Measurements from ENCODE around the gene SLC16A10. TPM values are rescaled to one million over a fixed set of nuclear protein-coding genes. Genes with fewer than 3 reads are reported as not detected.

The SLC16A10 gene
- total and polyA plus RNA-seq, 2 of the 4 experiments (the other 2 are of a cell fraction), result not detected

DNA sequence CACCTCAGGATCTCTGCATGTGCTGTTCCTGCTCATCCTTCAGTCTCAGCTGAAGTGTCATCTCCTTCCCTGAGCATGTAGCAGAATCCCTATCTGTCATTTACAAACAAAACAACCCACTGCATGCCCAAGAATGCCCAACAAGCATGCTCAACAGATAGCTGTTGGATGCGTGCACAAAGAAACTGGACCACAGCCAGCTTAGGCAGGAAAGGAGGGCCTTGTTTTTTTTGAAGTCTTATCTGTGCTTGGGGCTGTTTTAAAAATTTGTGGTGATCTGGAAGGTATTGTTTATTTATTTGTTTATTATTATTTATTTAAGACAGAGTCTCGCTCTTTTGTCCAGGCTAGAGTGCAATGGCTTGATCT, 18.5 kb upstream of the SLC16A10 start:
- Histone ChIP-seq H4K8ac (ENCODE audit: low read depth in 2 of 2, low read length in 2 of 2) (no peak overlapping the region), H3K79me1 (ENCODE audit: low read depth in 1 of 2, low read length in 2 of 2) (no peaks in the 10 kb centered on the region), H2BK20ac (ENCODE audit: low read depth, low read length) (no peak overlapping the region), H3K23ac (ENCODE audit: low read depth, low read length) (no peak overlapping the region), H3K9ac (ENCODE audit: low read depth, low read length) (no peak overlapping the region), H2AFZ (replicated peaks; ENCODE audit: low read length, poor library complexity) (no peak overlapping the region), H3K4me3 (ENCODE audit: insufficient read depth, low read depth, low read length) (no peak overlapping the region), H4K20me1 (ENCODE audit: insufficient read depth, low read length) (no peaks in the 10 kb centered on the region), H3K27ac (ENCODE audit: insufficient read depth, low read length) (no peak overlapping the region), H4K91ac (ENCODE audit: insufficient read depth, low read depth, low read length) (no peak overlapping the region), H3K9me3 (ENCODE audit: control insufficient read depth, insufficient read depth, low read length) (no peaks in the 10 kb centered on the region), H2AK9ac (replicated peaks; ENCODE audit: low read depth, low read length, poor library complexity) (no peak overlapping the region), H3K4me1 (ENCODE audit: control insufficient read depth, insufficient read depth, low read length) (no peaks in the 10 kb centered on the region), H3K27me3 (ENCODE audit: control insufficient read depth, insufficient read depth, low read length) (peaks cover 32% of the 10 kb centered on the region), H3K4me2 (ENCODE audit: low read depth, low read length) (no peak overlapping the region), H3K4ac (ENCODE audit: low read depth, low read length) (no peak overlapping the region), H2AK5ac (ENCODE audit: low read depth, low read length) (no peak overlapping the region), H3K18ac (ENCODE audit: low read depth, low read length) (no peak overlapping the region), H3K56ac (ENCODE audit: extremely low read depth, insufficient read depth, low read length) (no peak overlapping the region), H2BK120ac (ENCODE audit: low read depth, low read length) (no peak overlapping the region), H3K36me3 (ENCODE audit: control insufficient read depth, insufficient read depth, low read length) (no peaks in the 10 kb centered on the region), H2BK5ac (ENCODE audit: low read depth, low read length, poor library complexity, severe bottlenecking) (no peak overlapping the region), H3K9me1 (ENCODE audit: insufficient read depth, low read length) (no peaks in the 10 kb centered on the region; the same call in 1 of the 2 replicates), H3K14ac (replicated peaks; ENCODE audit: low read depth, low read length) (no peak overlapping the region), H2BK15ac (ENCODE audit: low read depth, low read length) (no peak overlapping the region), H4K5ac (ENCODE audit: low read depth, low read length) (no peak overlapping the region)
- in situ Hi-C loops (cut with MboI; ENCODE audit: low sequenced_read_pairs) (no loop called here), dilution Hi-C loops (cut with HindIII; ENCODE audit: low sequenced_read_pairs, unreplicated experiment) (no loop called here), intact Hi-C loops (cut with micrococcal nuclease) (no loop called here)
- ATAC-seq (ENCODE audit: low read depth) (no peak), DNase-seq (no peak)
- TF ChIP-seq CHD1 (IDR thresholded peaks at IDR 0.05; ENCODE audit: low read depth, low read length) (no peak), MAFK (IDR thresholded peaks at IDR 0.05; ENCODE audit: low read depth, low read length) (no peak), BHLHE40 (IDR thresholded peaks at IDR 0.05; ENCODE audit: low read depth, low read length) (no peak)
- BruUV-seq (replicated peaks), result no TSS peak
- ChIA-PET CTCF (no interaction called here), POLR2A (ENCODE audit: unreplicated experiment) (no interaction called here)
- no CpG with 5 or more reads among the region's 2 CpGs for WGBS, 2 experiments (ENCODE audit: extremely low coverage in 2 of 2, insufficient read length in 1 of 2)
